Measurements from ENCODE around the gene CORT. TPM values are rescaled to one million over a fixed set of nuclear protein-coding genes. Genes with fewer than 3 reads are reported as not detected.
"Not testable (repeated sequence)": the region's sequence is repeated elsewhere in the genome, so short reads cannot be mapped to it uniquely, and the experiment has no call there.

The CORT gene
- polyA plus RNA-seq, 1 experiment = not detected

GRCh38 chr1:10472220-10473144 lies 22.7 kb downstream of the CORT start, which contains the start of gene DFFA:
DFFA (minus strand) TSS chr1:10472529; CDS start chr1:10472458, 71 bp downstream.
- POLR2A ChIA-PET = interaction anchor here (0.6 kb wide), 2 partner anchors 10 to 579 kb away, joined by 3 to 8 read pairs; no protein-coding TSS in a partner anchor
- Histone ChIP-seq H3K27me3 (ENCODE audit: control insufficient read depth, insufficient read depth, low read length) (no peaks in the 10 kb centered on the region), H3K4me3 (ENCODE audit: low read depth, low read length) (peak within 1 kb of the TSS; percentile 62), H3K36me3 (ENCODE audit: control insufficient read depth, insufficient read depth, low read length) (peaks cover 5% of the 10 kb centered on the region; the same call in 1 of the 2 replicates)
- peak; percentile 78 for DNase-seq (ENCODE audit: low read depth)
- CTCF ChIA-PET = interaction anchor here (1.0 kb wide), 1 partner anchor 23 kb away, joined by 4 read pairs; no protein-coding TSS in a partner anchor
- TF ChIP-seq CTCF (IDR thresholded peaks at IDR 0.05; ENCODE audit: insufficient read depth, low read depth, low read length) = no peak

GRCh38 chr1:10473145-10473765 lies 23.4 kb downstream of the CORT start:
- POLR2A ChIA-PET = interaction anchor here (0.6 kb wide), 2 partner anchors 11 to 578 kb away, joined by 3 to 8 read pairs; no protein-coding TSS in a partner anchor
- CTCF ChIA-PET = interaction anchor here (1.0 kb wide), 1 partner anchor 22 kb away, joined by 4 read pairs; no protein-coding TSS in a partner anchor
- no peak for DNase-seq (ENCODE audit: low read depth)
- H3K27me3 ChIP-seq (ENCODE audit: control insufficient read depth, insufficient read depth, low read length) = no peaks in the 10 kb centered on the region
- no peak overlapping the region for H3K4me3 ChIP-seq (ENCODE audit: low read depth, low read length)
- 0 out of 2 replicates have a peak, but pooled peaks cover 1% of the 10 kb centered on the region for H3K36me3 ChIP-seq (ENCODE audit: control insufficient read depth, insufficient read depth, low read length)
- no peak for TF ChIP-seq CTCF (IDR thresholded peaks at IDR 0.05; ENCODE audit: insufficient read depth, low read depth, low read length)

GRCh38 chr1:10474309-10474612 lies 24.4 kb downstream of the CORT start:
- DNase-seq (ENCODE audit: low read depth); H3K36me3 ChIP-seq (ENCODE audit: control insufficient read depth, insufficient read depth, low read length); H3K27me3 ChIP-seq (ENCODE audit: control insufficient read depth, insufficient read depth, low read length); POLR2A ChIA-PET: not testable (repeated sequence)
- CTCF ChIA-PET = interaction anchor here (1.2 kb wide), 1 partner anchor 21 kb away, joined by 9 read pairs; no protein-coding TSS in a partner anchor
- H3K4me3 ChIP-seq (ENCODE audit: low read depth, low read length) = peak overlapping the region; percentile 74

- H3K36me3 ChIP-seq (ENCODE audit: control insufficient read depth, insufficient read depth, low read length) = no peaks in the 10 kb centered on the region
- peak; percentile 26 for DNase-seq (ENCODE audit: low read depth)
- no peak for TF ChIP-seq CTCF (IDR thresholded peaks at IDR 0.05; ENCODE audit: insufficient read depth, low read depth, low read length)
- peak within 1 kb of the TSS; percentile 74 for H3K4me3 ChIP-seq (ENCODE audit: low read depth, low read length)
- ChIA-PET CTCF (interaction anchor here (0.5 to 1.2 kb wide), 2 partner anchors 20 to 489 kb away, joined by 3 to 9 read pairs; no protein-coding TSS in a partner anchor), POLR2A (interaction anchor here (0.7 kb wide), 1 partner anchor 323 kb away, joined by 9 read pairs; no protein-coding TSS in a partner anchor)
- H3K27me3 ChIP-seq (ENCODE audit: control insufficient read depth, insufficient read depth, low read length) = no peaks in the 10 kb centered on the region
Measured at GRCh38 chr1:10474613-10475507, 25.0 kb downstream of the CORT start, which contains the start of gene PEX14. PEX14 (plus strand) TSS chr1:10474950; CDS start chr1:10474967, 17 bp downstream.

- CTCF ChIA-PET = interaction anchor here (1.2 kb wide), 1 partner anchor 19 kb away, joined by 9 read pairs; no protein-coding TSS in a partner anchor
- TF ChIP-seq CTCF (IDR thresholded peaks at IDR 0.05; ENCODE audit: insufficient read depth, low read depth, low read length) = no peak
- no peaks in the 10 kb centered on the region for H3K27me3 ChIP-seq (ENCODE audit: control insufficient read depth, insufficient read depth, low read length)
- H3K4me3 ChIP-seq (ENCODE audit: low read depth, low read length) = peak overlapping the region; percentile 74
- DNase-seq (ENCODE audit: low read depth) = no peak
- H3K36me3 ChIP-seq (ENCODE audit: control insufficient read depth, insufficient read depth, low read length) = no peaks in the 10 kb centered on the region
- POLR2A ChIA-PET = interaction anchor here (0.7 kb wide), 1 partner anchor 322 kb away, joined by 9 read pairs; no protein-coding TSS in a partner anchor
Measured at GRCh38 chr1:10475510-10475909, 25.7 kb downstream of the CORT start.
